NCI-H524 treated with DMSO at 0.1 percent for 48 hours (cell line): Measurements from ENCODE around the gene CD28.
"Not testable (repeated sequence)": the region's sequence is repeated elsewhere in the genome, so short reads cannot be mapped to it uniquely, and the experiment has no call there.

Source experiments
- DNase-seq: peaks from one replicate; lab custom pipeline; 2025; lab: John Stamatoyannopoulos, UW

The CD28 gene

DNA sequence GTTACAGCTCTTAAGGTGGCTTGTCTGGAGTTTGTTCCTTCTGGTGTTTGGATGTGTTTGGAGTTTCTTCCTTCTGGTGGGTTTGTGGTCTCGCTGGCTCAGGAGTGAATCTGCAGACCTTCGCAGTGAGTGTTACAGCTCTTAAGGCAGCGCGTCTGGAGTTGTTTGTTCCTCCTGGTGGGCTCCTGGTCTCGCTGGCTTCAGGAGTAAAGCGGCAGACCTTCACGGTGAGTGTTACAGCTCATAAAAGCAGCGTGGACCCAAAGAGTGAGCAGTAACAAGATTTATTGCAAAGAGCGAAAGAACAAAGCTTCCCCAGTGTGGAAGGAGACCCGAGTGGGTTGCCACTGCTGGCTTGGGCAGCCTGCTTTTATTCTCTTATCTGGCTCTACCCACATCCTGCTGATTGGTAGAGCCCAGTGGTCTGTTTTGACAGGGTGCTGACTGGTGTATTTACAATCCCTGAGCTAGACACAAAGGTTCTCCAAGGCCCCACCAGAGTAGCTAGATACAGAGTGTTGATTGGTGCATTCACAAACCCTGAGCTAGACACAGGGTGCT lies 78.4 kb downstream of the CD28 start:
- DNase-seq: not testable (repeated sequence)

GRCh38 chr2:203785391-203786110 lies 79.1 kb downstream of the CD28 start:
- not testable (repeated sequence) for DNase-seq

GRCh38 chr2:203786549-203787351 lies 80.3 kb downstream of the CD28 start:
- no peak for DNase-seq

- DNase-seq: no peak
These were observed 81.5 kb downstream of the CD28 start for GRCh38 chr2:203787979-203788378.
